ENCODE data around the gene FAM163A. TPM values are rescaled to one million over a fixed set of nuclear protein-coding genes. Genes with fewer than 3 reads are reported as not detected.
"Not testable (repeated sequence)": the region's sequence is repeated elsewhere in the genome, so short reads cannot be mapped to it uniquely, and the experiment has no call there.

The FAM163A gene
- total RNA-seq, 1 experiment from 2014 or later, result not detected

GRCh38 chr1:179840107-179840506 is 97.0 kb downstream of the FAM163A start:
- Mint-ChIP-seq H3K4me1 (ENCODE audit: low read depth, unreplicated experiment) (no peaks in the 10 kb centered on the region), H3K27me3 (ENCODE audit: insufficient read depth, unreplicated experiment) (no peaks in the 10 kb centered on the region), H3K27ac (ENCODE audit: unreplicated experiment) (no peak overlapping the region), H3K9me3 (ENCODE audit: unreplicated experiment) (no peaks in the 10 kb centered on the region), H3K36me3 (ENCODE audit: insufficient read depth, unreplicated experiment) (peaks cover 11% of the 10 kb centered on the region), H3K4me3 (ENCODE audit: unreplicated experiment) (no peak overlapping the region)
- peaks cover 10% of the 10 kb centered on the region for H3K4me1 ChIP-seq
- TF ChIP-seq CTCF (IDR thresholded peaks at IDR 0.05; ENCODE audit: insufficient read depth in 1 of 2, low read depth in 1 of 2, low read length in 1 of 2, severe bottlenecking in 1 of 2, unreplicated experiment in 1 of 2), result no peak
- no peaks in the 10 kb centered on the region for H3K27me3 ChIP-seq (replicated peaks; ENCODE audit: control insufficient read depth, insufficient read depth, low read length)
- BruUV-seq (replicated peaks), result no TSS peak
- H3K9me3 ChIP-seq, result no peaks in the 10 kb centered on the region
- H3K36me3 ChIP-seq (ENCODE audit: control insufficient read depth, insufficient read depth, low read length), result no peaks in the 10 kb centered on the region; the same call in 1 of the 2 replicates
- intact Hi-C loops (cut with micrococcal nuclease; ENCODE audit: unreplicated experiment), result no loop called here
- DNase-seq, result no peak
- ChIA-PET CTCF (no interaction called here), POLR2A (no interaction called here)
- H3K4me3 ChIP-seq (ENCODE audit: low read depth, low read length), result no peak overlapping the region

- H3K36me3 Mint-ChIP-seq (ENCODE audit: insufficient read depth, unreplicated experiment), result peaks cover 57% of the 10 kb centered on the region
Measured at GRCh38 chr1:179848233-179848632, 105.1 kb downstream of the FAM163A start.

DNA sequence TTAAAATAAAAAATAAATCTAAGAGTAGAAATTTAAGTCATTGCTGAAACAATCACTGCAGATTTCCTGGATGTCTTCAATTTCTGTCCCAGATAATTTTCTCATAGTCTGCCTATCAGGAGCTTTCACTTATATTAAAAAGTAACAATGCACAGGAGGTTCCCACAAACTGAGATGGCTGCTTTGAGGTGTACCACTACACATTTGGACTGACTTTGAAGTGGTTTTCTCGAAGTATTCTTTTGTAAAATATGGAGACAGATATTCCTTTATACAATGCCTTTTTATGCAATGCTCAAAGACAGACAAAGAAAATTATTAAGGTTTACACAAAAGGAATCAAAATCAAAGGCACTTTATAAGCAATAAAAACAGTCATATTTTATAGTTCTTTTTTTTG is 110.0 kb downstream of the FAM163A start:
- H3K36me3 Mint-ChIP-seq (ENCODE audit: insufficient read depth, unreplicated experiment), result peaks cover 66% of the 10 kb centered on the region
- no peak overlapping the region for H3K4me3 Mint-ChIP-seq (ENCODE audit: unreplicated experiment)
- intact Hi-C loops (cut with micrococcal nuclease; ENCODE audit: unreplicated experiment), result no loop called here
- no peaks in the 10 kb centered on the region for H3K27me3 ChIP-seq (replicated peaks; ENCODE audit: control insufficient read depth, insufficient read depth, low read length)
- no peak overlapping the region for H3K4me3 ChIP-seq (ENCODE audit: low read depth, low read length)
- no peaks in the 10 kb centered on the region for H3K9me3 ChIP-seq
- no peak for TF ChIP-seq CTCF (IDR thresholded peaks at IDR 0.05; ENCODE audit: insufficient read depth in 1 of 2, low read depth in 1 of 2, low read length in 1 of 2, severe bottlenecking in 1 of 2, unreplicated experiment in 1 of 2)
- no peaks in the 10 kb centered on the region for H3K27me3 Mint-ChIP-seq (ENCODE audit: insufficient read depth, unreplicated experiment)
- H3K36me3 ChIP-seq (ENCODE audit: control insufficient read depth, insufficient read depth, low read length), result 0 out of 2 replicates have a peak, but pooled peaks cover 1% of the 10 kb centered on the region
- H3K4me1 ChIP-seq, result no peaks in the 10 kb centered on the region; the same call in 1 of the 2 replicates
- no TSS peak for BruUV-seq (replicated peaks)
- ChIA-PET POLR2A (no interaction called here), CTCF (interaction anchor here (0.6 to 1.2 kb wide), 2 partner anchors 14 to 38 kb away, joined by 3 to 5 read pairs; no protein-coding TSS in a partner anchor)
- H3K9me3 Mint-ChIP-seq (ENCODE audit: unreplicated experiment), result no peaks in the 10 kb centered on the region
- H3K4me1 Mint-ChIP-seq (ENCODE audit: low read depth, unreplicated experiment), result no peaks in the 10 kb centered on the region
- H3K27ac Mint-ChIP-seq (ENCODE audit: unreplicated experiment), result no peak overlapping the region
- DNase-seq, result no peak

More at GRCh38 chr1:179848233-179848632, 105.1 kb downstream of the FAM163A start:
- Histone ChIP-seq H3K36me3 (ENCODE audit: control insufficient read depth, insufficient read depth, low read length) (0 out of 2 replicates have a peak, but pooled peaks cover 1% of the 10 kb centered on the region), H3K4me1 (no peaks in the 10 kb centered on the region), H3K4me3 (ENCODE audit: low read depth, low read length) (no peak overlapping the region), H3K27me3 (replicated peaks; ENCODE audit: control insufficient read depth, insufficient read depth, low read length) (no peaks in the 10 kb centered on the region), H3K9me3 (no peaks in the 10 kb centered on the region)
- Mint-ChIP-seq H3K4me1 (ENCODE audit: low read depth, unreplicated experiment) (no peaks in the 10 kb centered on the region), H3K27me3 (ENCODE audit: insufficient read depth, unreplicated experiment) (no peaks in the 10 kb centered on the region), H3K4me3 (ENCODE audit: unreplicated experiment) (no peak overlapping the region), H3K9me3 (ENCODE audit: unreplicated experiment) (no peaks in the 10 kb centered on the region), H3K27ac (ENCODE audit: unreplicated experiment) (no peak overlapping the region)
- DNase-seq, result no peak
- BruUV-seq (replicated peaks), result no TSS peak
- CTCF ChIA-PET, result interaction anchor here (0.6 kb wide), 1 partner anchor 296 kb away, joined by 3 read pairs; no protein-coding TSS in a partner anchor
- no peak for TF ChIP-seq CTCF (IDR thresholded peaks at IDR 0.05; ENCODE audit: insufficient read depth in 1 of 2, low read depth in 1 of 2, low read length in 1 of 2, severe bottlenecking in 1 of 2, unreplicated experiment in 1 of 2)
- intact Hi-C loops (cut with micrococcal nuclease; ENCODE audit: unreplicated experiment), result no loop called here
- POLR2A ChIA-PET, result no interaction called here

GRCh38 chr1:179855831-179856230 is 112.7 kb downstream of the FAM163A start:
- H3K36me3 ChIP-seq (ENCODE audit: control insufficient read depth, insufficient read depth, low read length); DNase-seq; H3K4me1 Mint-ChIP-seq (ENCODE audit: low read depth, unreplicated experiment); H3K27me3 ChIP-seq (replicated peaks; ENCODE audit: control insufficient read depth, insufficient read depth, low read length); H3K4me3 Mint-ChIP-seq (ENCODE audit: unreplicated experiment); POLR2A ChIA-PET; H3K4me3 ChIP-seq (ENCODE audit: low read depth, low read length); intact Hi-C loops (cut with micrococcal nuclease; ENCODE audit: unreplicated experiment); H3K9me3 Mint-ChIP-seq (ENCODE audit: unreplicated experiment); H3K9me3 ChIP-seq; H3K27me3 Mint-ChIP-seq (ENCODE audit: insufficient read depth, unreplicated experiment); BruUV-seq (replicated peaks); H3K4me1 ChIP-seq; CTCF ChIA-PET; H3K27ac Mint-ChIP-seq (ENCODE audit: unreplicated experiment): not testable (repeated sequence)
- H3K36me3 Mint-ChIP-seq (ENCODE audit: insufficient read depth, unreplicated experiment), result peaks cover 59% of the 10 kb centered on the region
